HL-60/S4 (cell line): ENCODE data around the gene BATF2.

ENCODE experiments used
- in situ Hi-C: fragments of 300-500 bp; cut with MboI; formaldehyde crosslinking; loops from 2 replicates; pipeline ENCODE4 v1.14.3; 2022; ENCODE audit warnings: low sequenced_read_pairs

Gene BATF2

GRCh38 chr11:64970731-64971151 is 26.0 kb downstream of the BATF2 start:
- in situ Hi-C loops = no loop called here

GRCh38 chr11:64969209-64969608 is 27.6 kb downstream of the BATF2 start:
- in situ Hi-C loops = no loop called here

GRCh38 chr11:64967375-64967774 is 29.4 kb downstream of the BATF2 start:
- in situ Hi-C loops = no loop called here

- in situ Hi-C loops = no loop called here
Observed at GRCh38 chr11:64963072-64963631, 33.6 kb downstream of the BATF2 start.

GRCh38 chr11:64960719-64961118 is 36.1 kb downstream of the BATF2 start:
- in situ Hi-C loops = no loop called here

GRCh38 chr11:64959498-64959897 is 37.3 kb downstream of the BATF2 start:
- in situ Hi-C loops = no loop called here

- in situ Hi-C loops = no loop called here
Observed at GRCh38 chr11:64954201-64954600, 42.6 kb downstream of the BATF2 start.

GRCh38 chr11:64951529-64951928 is 45.2 kb downstream of the BATF2 start:
- in situ Hi-C loops = no loop called here

GRCh38 chr11:64947208-64947814 is 49.5 kb downstream of the BATF2 start:
- in situ Hi-C loops = no loop called here
